NT2/D1 (cell line): ENCODE measurements around the gene MFAP2.

Experiments used
- YY1 ChIP-seq: IDR thresholded peaks from 2 replicates; pipeline ENCODE4 v1.6.1; 2011; ENCODE audit not compliant: insufficient read length, insufficient read depth
- ZNF274 ChIP-seq: IDR thresholded peaks from 2 replicates; pipeline ENCODE4 v1.6.1; 2011; ENCODE audit warnings: mild to moderate bottlenecking, low read depth, low read length

- TF ChIP-seq YY1 (no peak), ZNF274 (no peak)
Observed at GRCh38 chr1:16986113-16986512, 5.7 kb upstream of the MFAP2 start.
